H1 (cell line): ENCODE results near the gene PRDM5. TPM values are rescaled to one million over a fixed set of nuclear protein-coding genes. Genes with fewer than 3 reads are reported as not detected.
A peak's percentile ranks its signal among the peaks of the same experiment; 100 is the strongest.

Experiments used
- CTCF ChIA-PET: fragments of 300-600 bp; sonication (Branson Sonifier 250); formaldehyde crosslinking; loops from one replicate; lab custom pipeline; 2021; ENCODE audit not compliant: partially characterized antibody; lab: Charles Lee
- POLR2A ChIA-PET: fragments of 300-600 bp; sonication (Branson Sonifier 250); formaldehyde crosslinking; loops from one replicate; lab custom pipeline; 2021; ENCODE audit warnings: inconsistent platforms; ENCODE audit not compliant: partially characterized antibody; lab: Charles Lee
- DNase-seq, 2 experiments: peaks; one replicate each; pipeline versions ENCODE4 v3.0.0 to v3.0.0-alpha.2; 2010 to 2022; ENCODE audit warnings: low spot score in 2 of 2, low read depth in 1 of 2, mixed read lengths in 1 of 2
- FAIRE-seq: peaks from 2 replicates; lab custom pipeline; 2011; peaks lifted over from hg19 to GRCh38; lab: Jason Lieb, UNC
- H2AFZ ChIP-seq: 2 replicates; pipeline ENCODE4 v1.8.1; 2012; ENCODE audit warnings: low read length, inconsistent platforms
- H2AK5ac ChIP-seq: 2 replicates; pipeline ENCODE4 v1.6.1; 2013; ENCODE audit warnings: low read depth, low read length
- H2BK120ac ChIP-seq: replicated peaks from 2 replicates; pipeline ENCODE3; 2013; ENCODE audit warnings: low read depth, low read length, inconsistent platforms
- H2BK12ac ChIP-seq: 2 replicates; pipeline ENCODE4 v1.6.1; 2013; ENCODE audit warnings: low read depth, low read length
- H2BK15ac ChIP-seq: 2 replicates; pipeline ENCODE4 v1.6.1; 2013; ENCODE audit warnings: low read length
- H2BK20ac ChIP-seq: 2 replicates; pipeline ENCODE4 v1.6.1; 2013; ENCODE audit warnings: low read length
- H2BK5ac ChIP-seq: 2 replicates; pipeline ENCODE4 v1.6.1; 2013; ENCODE audit warnings: low read depth, low read length
- H3K14ac ChIP-seq: 2 replicates; pipeline ENCODE4 v1.6.1; 2013; ENCODE audit warnings: inconsistent platforms; ENCODE audit not compliant: insufficient read length
- H3K18ac ChIP-seq: 2 replicates; pipeline ENCODE4 v1.6.1; 2013; ENCODE audit warnings: low read length; ENCODE audit errors: extremely low read depth
- H3K23ac ChIP-seq: 2 replicates; pipeline ENCODE4 v1.6.1; 2013; ENCODE audit warnings: inconsistent platforms; ENCODE audit not compliant: insufficient read length
- H3K23me2 ChIP-seq: 2 replicates; pipeline ENCODE4 v1.6.1; 2013; ENCODE audit warnings: low read depth, low read length
- H3K27ac ChIP-seq: 2 replicates; pipeline ENCODE4 v1.6.1; 2011; ENCODE audit warnings: low read depth, low read length, inconsistent platforms
- H3K27me3 ChIP-seq, 4 experiments: replicated peaks in 1 of 4; 1 replicate in 1 of 4; 2 replicates in 3 of 4; pipeline versions ENCODE4 v1.6.1 to v1.8.1; 2011 to 2013; ENCODE audit warnings: low read length in 3 of 4, mild to moderate bottlenecking in 3 of 4, inconsistent platforms in 2 of 4, mixed read lengths in 2 of 4, moderate library complexity in 1 of 4; ENCODE audit not compliant: control insufficient read depth in 3 of 4, insufficient read depth in 3 of 4; ENCODE audit errors: extremely low read depth in 1 of 4
- H3K36me3 ChIP-seq, 4 experiments: 2 replicates each; pipeline versions ENCODE4 v1.6.1 to v1.8.1; 2011 to 2013; ENCODE audit warnings: mild to moderate bottlenecking in 4 of 4, low read length in 3 of 4, moderate library complexity in 2 of 4, control low read depth in 1 of 4, inconsistent platforms in 1 of 4; ENCODE audit not compliant: insufficient read depth in 4 of 4, control insufficient read depth in 2 of 4
- H3K4ac ChIP-seq: replicated peaks from 2 replicates; pipeline ENCODE3; 2013; ENCODE audit warnings: low read length, low read depth, mixed read lengths, inconsistent platforms; ENCODE audit not compliant: insufficient read length
- H3K4me1 ChIP-seq, 4 experiments: replicated peaks in 1 of 4; 1 replicate in 1 of 4; 2 replicates in 3 of 4; pipeline versions ENCODE4 v1.6.1 to v1.8.1; 2011 to 2013; ENCODE audit warnings: low read length in 3 of 4, inconsistent platforms in 2 of 4, mixed read lengths in 1 of 4; ENCODE audit not compliant: insufficient read depth in 4 of 4, control insufficient read depth in 3 of 4
- H3K4me2 ChIP-seq, 2 experiments: 2 replicates each; pipeline versions ENCODE4 v1.6.1 to v1.8.1; 2011 to 2013; ENCODE audit warnings: low read depth in 2 of 2, low read length in 2 of 2, control low read depth in 1 of 2, inconsistent platforms in 1 of 2, mild to moderate bottlenecking in 1 of 2; ENCODE audit not compliant: insufficient read depth in 1 of 2
- H3K4me3 ChIP-seq, 4 experiments: fragments of 200-600, 300-600 bp in 1 of 4; sonication (generic), shearing (Covaris generic), sonication (Bioruptor Twin) in 1 of 4; 2 replicates each; pipeline versions ENCODE4 v1.5.1 to v1.8.1; 2011 to 2016; ENCODE audit warnings: low read length in 4 of 4, low read depth in 3 of 4, control low read depth in 2 of 4, inconsistent platforms in 2 of 4, mild to moderate bottlenecking in 2 of 4, mixed read lengths in 1 of 4, moderate library complexity in 1 of 4; ENCODE audit not compliant: insufficient read depth in 2 of 4; ENCODE audit errors: extremely low read depth in 1 of 4
- H3K56ac ChIP-seq: replicated peaks from 2 replicates; pipeline ENCODE3; 2013; ENCODE audit warnings: low read depth, mild to moderate bottlenecking, mixed read lengths, low read length, inconsistent platforms; ENCODE audit not compliant: insufficient read length
- H3K79me1 ChIP-seq: 2 replicates; pipeline ENCODE4 v1.6.1; 2013; ENCODE audit warnings: low read depth, low read length, control low read depth
- H3K79me2 ChIP-seq, 2 experiments: 2 replicates each; pipeline versions ENCODE4 v1.6.1 to v1.8.1; 2012 to 2013; ENCODE audit warnings: low read length in 2 of 2, mild to moderate bottlenecking in 2 of 2, inconsistent platforms in 1 of 2; ENCODE audit not compliant: insufficient read depth in 2 of 2, control insufficient read depth in 1 of 2
- H3K9ac ChIP-seq, 4 experiments: replicated peaks in 1 of 4; 1 replicate in 1 of 4; 2 replicates in 3 of 4; pipeline versions ENCODE4 v1.6.1 to v1.8.1; 2011 to 2013; ENCODE audit warnings: low read depth in 3 of 4, low read length in 3 of 4, control low read depth in 2 of 4, mild to moderate bottlenecking in 2 of 4, moderate library complexity in 2 of 4, inconsistent platforms in 1 of 4; ENCODE audit errors: extremely low read depth in 1 of 4
- H3K9me3 ChIP-seq, 2 experiments: 2 replicates each; pipeline versions ENCODE4 v1.6.1 to v1.8.1; 2012 to 2013; ENCODE audit warnings: mild to moderate bottlenecking in 2 of 2, moderate library complexity in 2 of 2, control low read depth in 1 of 2, inconsistent platforms in 1 of 2, low read depth in 1 of 2, low read length in 1 of 2, mixed read lengths in 1 of 2; ENCODE audit not compliant: insufficient read depth in 2 of 2
- H4K20me1 ChIP-seq, 2 experiments: replicated peaks in 1 of 2; 2 replicates each; pipeline versions ENCODE3 to v1.8.1; 2011 to 2013; ENCODE audit warnings: inconsistent platforms in 2 of 2, low read length in 2 of 2, mild to moderate bottlenecking in 1 of 2; ENCODE audit not compliant: insufficient read depth in 2 of 2, control insufficient read depth in 1 of 2
- H4K5ac ChIP-seq: 2 replicates; pipeline ENCODE4 v1.6.1; 2013; ENCODE audit warnings: low read length, low read depth, mixed read lengths, inconsistent platforms; ENCODE audit not compliant: insufficient read length
- H4K8ac ChIP-seq: 2 replicates; pipeline ENCODE4 v1.8.0; 2013; ENCODE audit warnings: mild to moderate bottlenecking, moderate library complexity, low read length, inconsistent platforms; ENCODE audit not compliant: insufficient read depth; ENCODE audit errors: extremely low read depth
- H4K91ac ChIP-seq: replicated peaks from 2 replicates; pipeline ENCODE3; 2013; ENCODE audit warnings: low read length, mixed read lengths, inconsistent platforms; ENCODE audit not compliant: insufficient read length
- BCL11A ChIP-seq, 2 experiments: IDR thresholded peaks; one replicate each; pipeline ENCODE4 v1.6.1; 2011; ENCODE audit warnings: low read depth in 2 of 2, low read length in 2 of 2, mild to moderate bottlenecking in 2 of 2
- GABPA ChIP-seq: IDR thresholded peaks from 2 replicates; pipeline ENCODE4 v1.6.1; 2011; ENCODE audit warnings: mild to moderate bottlenecking, low read length, moderate library complexity, borderline replicate concordance; ENCODE audit not compliant: insufficient read depth
- JUND ChIP-seq: IDR thresholded peaks from 2 replicates; pipeline ENCODE4 v1.6.1; 2011; ENCODE audit warnings: mild to moderate bottlenecking, improper control_type of control experiment, low read length
- KDM1A ChIP-seq: fragments of 200-600, 300-600 bp; sonication (generic); IDR thresholded peaks from 2 replicates; pipeline ENCODE4 v1.7.1; 2016; ENCODE audit warnings: mild to moderate bottlenecking, low read length, borderline replicate concordance
- NANOG ChIP-seq: IDR thresholded peaks from 2 replicates; pipeline ENCODE4 v1.6.1; 2011; ENCODE audit warnings: low read length, low read depth, mild to moderate bottlenecking, inconsistent platforms; ENCODE audit not compliant: insufficient read depth, poor library complexity, severe bottlenecking
- SIN3A ChIP-seq, 2 experiments: IDR thresholded peaks in 1 of 2; conservative IDR thresholded peaks in 1 of 2; 2 replicates each; pipeline ENCODE4 v1.6.1; 2011 to 2012; ENCODE audit warnings: low read length in 2 of 2, improper control_type of control experiment in 1 of 2, low read depth in 1 of 2, mild to moderate bottlenecking in 1 of 2
- TAF7 ChIP-seq: optimal IDR thresholded peaks from 2 replicates; pipeline ENCODE3; 2011; ENCODE audit warnings: low read depth, mild to moderate bottlenecking, inconsistent platforms, low read length, moderate library complexity, borderline replicate concordance
- TBP ChIP-seq: IDR thresholded peaks from 2 replicates; pipeline ENCODE4 v1.6.1; 2011; ENCODE audit warnings: low read depth, low read length, improper control_type of control experiment
- ZNF274 ChIP-seq: IDR thresholded peaks from 2 replicates; pipeline ENCODE4 v1.7.0; 2012; ENCODE audit warnings: low read length, borderline replicate concordance; ENCODE audit errors: extremely low read depth
- WGBS, 2 experiments: shearing (Covaris generic) in 1 of 2; methylation state at CpG; one replicate each; pipeline versions ENCODE4 v1.1.6 to v1.1.7; 2013 to 2015; ENCODE audit warnings: low lambda C conversion rate in 2 of 2, mixed read lengths in 2 of 2, inconsistent platforms in 1 of 2, low coverage in 1 of 2, missing lambda C conversion rate in 1 of 2; ENCODE audit not compliant: insufficient replicate concordance in 2 of 2, insufficient coverage in 1 of 2, insufficient read length in 1 of 2; ENCODE audit errors: extremely low coverage in 1 of 2, missing lambda C conversion rate in 1 of 2; 5-methylcytosine and 5-hydroxymethylcytosine counted together
- polyA plus RNA-seq, 7 experiments: library from polyadenylated mRNA; depleted of rRNA in 3 of 7; stranded (reverse) in 5 of 7; unstranded in 2 of 7; fragments of >200 nt in 5 of 7; fragments of 200-250 nt in 2 of 7; gene quantifications; 1 replicate in 5 of 7; 2 replicates in 1 of 7; 4 replicates in 1 of 7; pipeline versions ENCODE4 v1.2.1 to v1.2.3, GENCODE V29; 2011 to 2013; ENCODE audit warnings: missing spikeins in 2 of 7, mixed read lengths in 2 of 7
- total RNA-seq: library from RNA; stranded (reverse); fragmentation: NEBNext Ultra II Directional; extraction: Animal tissue kit (Norgen Biotek cat#: 25700); gene quantifications from 2 replicates; pipeline ENCODE4 v1.2.1, GENCODE V29; 2021

Gene PRDM5
- total and polyA plus RNA-seq, 2 of the 8 experiments (the other 6 are each of a cell fraction or from before 2014, with no cell fraction given), result 8.2 to 23.4 TPM

DNA sequence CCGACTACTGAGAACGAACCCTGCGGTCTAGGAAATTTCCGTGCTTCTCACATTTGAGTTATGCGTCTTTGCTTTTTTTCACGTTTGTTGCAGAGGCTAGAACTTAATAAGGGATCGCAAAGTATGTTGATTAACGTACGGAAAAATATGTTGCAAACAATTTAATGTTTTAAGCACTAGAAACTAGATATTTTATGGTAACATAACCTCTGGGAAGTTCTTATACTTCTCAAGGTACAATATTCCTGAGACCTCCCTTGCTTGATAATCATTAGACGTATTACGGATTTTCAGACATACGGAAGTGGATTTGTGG, 639 bp upstream of the PRDM5 start:
- H2BK20ac ChIP-seq, result no peak overlapping the region
- peaks cover 10% of the 10 kb centered on the region for H3K23me2 ChIP-seq
- peak overlapping the region; percentile 73 to 89 for H3K4me2 ChIP-seq
- H3K4ac ChIP-seq, result no peak overlapping the region
- peak overlapping the region; percentile 53 for H2AFZ ChIP-seq
- peaks cover 3 to 20% (median 8%) of the 10 kb centered on the region in 4 experiments; a peak in 6 of 7 replicates for H3K4me1 ChIP-seq
- H3K9me3 ChIP-seq, result no peaks in the 10 kb centered on the region
- H3K36me3 ChIP-seq, result no peaks in the 10 kb centered on the region
- ChIA-PET CTCF (interaction anchor here (1.0 to 1.8 kb wide), 6 partner anchors 10 to 148 kb away, joined by 3 to 5 read pairs (median 4); no protein-coding TSS in a partner anchor), POLR2A (interaction anchor here (0.7 to 3.5 kb wide), 7 partner anchors 9 to 90 kb away, joined by 3 to 14 read pairs (median 3); no protein-coding TSS in a partner anchor)
- DNase-seq (no peak), FAIRE-seq (no peak)
- no peak overlapping the region for H2BK15ac ChIP-seq
- no peak overlapping the region for H3K23ac ChIP-seq
- no peak overlapping the region for H3K56ac ChIP-seq
- H4K91ac ChIP-seq, result no peak overlapping the region
- H3K27ac ChIP-seq, result 0 out of 2 replicates have a peak overlapping the region, but pooled peaks have one; percentile 86
- peaks cover 0 to 25% of the 10 kb centered on the region in 2 experiments; a peak in 2 of 4 replicates for H3K79me2 ChIP-seq
- H3K18ac ChIP-seq, result no peak overlapping the region; the same call in 1 of the 2 replicates
- H2BK12ac ChIP-seq, result no peak overlapping the region; the same call in 1 of the 2 replicates
- H3K27me3 ChIP-seq, result no peaks in the 10 kb centered on the region; a peak in 2 of 7 replicates
- H2BK120ac ChIP-seq, result peak overlapping the region; percentile 44
- peak overlapping the region; percentile 72 to 93 (median 78) for H3K4me3 ChIP-seq
- H4K20me1 ChIP-seq, result no peaks in the 10 kb centered on the region
- peak overlapping the region in 3 of 4 experiments; percentile 75 to 81 (median 75); a peak in 6 of 7 replicates for H3K9ac ChIP-seq
- peak overlapping the region; percentile 45 for H4K5ac ChIP-seq
- TF ChIP-seq GABPA (no peak), NANOG (no peak), SIN3A (conservative IDR thresholded peaks at IDR 0.05 in 1 of 2, IDR thresholded peaks at IDR 0.05 in 1 of 2; ENCODE audit: low read depth in 1 of 2, low read length in 2 of 2) (no peak), TBP (no peak), ZNF274 (no peak), JUND (0 out of 2 replicates have a peak, but pooled peaks have one; percentile 0), KDM1A (no peak), TAF7 (no peak), BCL11A (IDR thresholded peaks at IDR 0.05; ENCODE audit: low read depth in 2 of 2, low read length in 2 of 2) (no peak)
- H3K14ac ChIP-seq, result no peak overlapping the region
- 12% methylated on average over 12 of the region's 12 CpGs; no CpG with 5 or more reads in 1 of the 2 experiments for WGBS, 2 experiments
- no peaks in the 10 kb centered on the region; the same call in 1 of the 2 replicates for H3K79me1 ChIP-seq
- H2AK5ac ChIP-seq, result no peak overlapping the region
- no peak overlapping the region for H4K8ac ChIP-seq
- H2BK5ac ChIP-seq, result peak overlapping the region; percentile 55; the same call in 1 of the 2 replicates
